Measurements from ENCODE around the gene SRF. TPM values are rescaled to one million over a fixed set of nuclear protein-coding genes. Genes with fewer than 3 reads are reported as not detected.
A peak's percentile ranks its signal among the peaks of the same experiment; 100 is the strongest.

SRF gene
- total and polyA plus RNA-seq, 2 donors (not counting 3 experiments of a cell fraction or from before 2014, with no cell fraction given) = 34.4 to 55.8 TPM

- Histone ChIP-seq H3K9ac (replicated peaks; ENCODE audit: extremely low read depth, insufficient read depth, low read length) (no peak overlapping the region), H3K27ac (ENCODE audit: insufficient read depth, low read depth, low read length) (no peak overlapping the region), H4K20me1 (replicated peaks; ENCODE audit: control insufficient read depth, extremely low read depth, insufficient read depth, low read length) (no peaks in the 10 kb centered on the region), H3K27me3 (ENCODE audit: control insufficient read depth in 2 of 2, insufficient read depth in 2 of 2, low read length in 2 of 2) (no peaks in the 10 kb centered on the region), H3K9me3 (replicated peaks; ENCODE audit: control insufficient read depth, insufficient read depth, low read length) (no peaks in the 10 kb centered on the region), H3K36me3 (ENCODE audit: control insufficient read depth in 2 of 2, extremely low read depth in 1 of 2, insufficient read depth in 2 of 2, low read length in 2 of 2) (peaks cover 0 to 7% of the 10 kb centered on the region in 2 experiments), H3K4me1 (ENCODE audit: control insufficient read depth, extremely low read depth, insufficient read depth, low read length) (peaks cover 15% of the 10 kb centered on the region), H3K4me3 (replicated peaks in 1 of 3; ENCODE audit: insufficient read depth in 1 of 3, low read depth in 1 of 3, low read length in 3 of 3) (no peak overlapping the region), H3K79me2 (ENCODE audit: control insufficient read depth, insufficient read depth, low read length) (no peaks in the 10 kb centered on the region), H3K9me1 (replicated peaks; ENCODE audit: control insufficient read depth, extremely low read depth, insufficient read depth, low read length) (no peaks in the 10 kb centered on the region), H3K4me2 (ENCODE audit: insufficient read depth, low read length) (no peak overlapping the region), H2AFZ (ENCODE audit: low read depth, low read length) (no peak overlapping the region)
- FAIRE-seq = no peak
- no peak for DNase-seq (ENCODE audit: low read depth, low spot score)
- ChIA-PET CTCF (no interaction called here), POLR2A (no interaction called here)
- dilution Hi-C loops (cut with MboI; ENCODE audit: extremely low pct_ligation_motif_present, low sequenced_read_pairs) = no loop called here
- TF ChIP-seq JUN (IDR thresholded peaks at IDR 0.05; ENCODE audit: borderline replicate concordance, insufficient read depth, insufficient read length, low read depth) (no peak), MAX (IDR thresholded peaks at IDR 0.05; ENCODE audit: insufficient read depth, insufficient read length) (no peak), POLR2AphosphoS5 (IDR thresholded peaks at IDR 0.05; ENCODE audit: insufficient read depth, low read depth, low read length) (no peak), FOS (IDR thresholded peaks at IDR 0.05; ENCODE audit: borderline replicate concordance, insufficient read depth, low read length) (no peak), MYC (IDR thresholded peaks at IDR 0.05; ENCODE audit: low read depth, low read length) (no peak), EZH2 (IDR thresholded peaks at IDR 0.05; ENCODE audit: borderline replicate concordance, low read depth, low read length, severe bottlenecking) (no peak), POLR2A (IDR thresholded peaks at IDR 0.05; ENCODE audit: low read depth, low read length) (no peak), GATA2 (IDR thresholded peaks at IDR 0.05; ENCODE audit: insufficient read depth, insufficient read length, low read depth, low read length) (no peak)
- intact Hi-C loops (cut with micrococcal nuclease) = no loop called here
- BruUV-seq (replicated peaks) = no TSS peak
Observed at GRCh38 chr6:43207286-43207685, 36.2 kb downstream of the SRF start.

GRCh38 chr6:43211955-43212354 lies 40.9 kb downstream of the SRF start:
- BruUV-seq (replicated peaks) = no TSS peak
- Histone ChIP-seq H4K20me1 (replicated peaks; ENCODE audit: control insufficient read depth, extremely low read depth, insufficient read depth, low read length) (no peaks in the 10 kb centered on the region), H3K9me1 (replicated peaks; ENCODE audit: control insufficient read depth, extremely low read depth, insufficient read depth, low read length) (no peaks in the 10 kb centered on the region), H3K79me2 (ENCODE audit: control insufficient read depth, insufficient read depth, low read length) (no peaks in the 10 kb centered on the region), H3K9me3 (replicated peaks; ENCODE audit: control insufficient read depth, insufficient read depth, low read length) (no peaks in the 10 kb centered on the region), H2AFZ (ENCODE audit: low read depth, low read length) (no peak overlapping the region), H3K36me3 (ENCODE audit: control insufficient read depth in 2 of 2, extremely low read depth in 1 of 2, insufficient read depth in 2 of 2, low read length in 2 of 2) (peaks cover 0 to 19% of the 10 kb centered on the region in 2 experiments), H3K27ac (ENCODE audit: insufficient read depth, low read depth, low read length) (no peak overlapping the region), H3K27me3 (ENCODE audit: control insufficient read depth in 2 of 2, insufficient read depth in 2 of 2, low read length in 2 of 2) (no peaks in the 10 kb centered on the region), H3K4me1 (ENCODE audit: control insufficient read depth, extremely low read depth, insufficient read depth, low read length) (peaks cover 18% of the 10 kb centered on the region), H3K4me2 (ENCODE audit: insufficient read depth, low read length) (no peak overlapping the region), H3K4me3 (replicated peaks in 1 of 3; ENCODE audit: insufficient read depth in 1 of 3, low read depth in 1 of 3, low read length in 3 of 3) (no peak overlapping the region), H3K9ac (replicated peaks; ENCODE audit: extremely low read depth, insufficient read depth, low read length) (no peak overlapping the region)
- TF ChIP-seq CTCF (IDR thresholded peaks at IDR 0.05; ENCODE audit: extremely low read depth in 1 of 2, insufficient read depth in 1 of 2, low read depth in 1 of 2, low read length in 2 of 2) = peak in 1 of 2 donors; percentile 27
- TF ChIP-seq POLR2AphosphoS5 (IDR thresholded peaks at IDR 0.05; ENCODE audit: insufficient read depth, low read depth, low read length) = no peak
- peak; percentile 55 for FAIRE-seq
- ChIA-PET CTCF (interaction anchor here (1.0 to 1.6 kb wide), 4 partner anchors 11 to 122 kb away, joined by 3 to 8 read pairs (median 6); partner anchors contain the start of gene DNPH1), POLR2A (no interaction called here)
- intact Hi-C loops (cut with micrococcal nuclease) (no loop called here), dilution Hi-C loops (cut with MboI; ENCODE audit: extremely low pct_ligation_motif_present, low sequenced_read_pairs) (no loop called here)
- DNase-seq (ENCODE audit: low read depth, low spot score) = peak; percentile 48
